ENCODE measurements around the gene USP34. TPM values are rescaled to one million over a fixed set of nuclear protein-coding genes. Genes with fewer than 3 reads are reported as not detected.
"Not testable (repeated sequence)": the region's sequence is repeated elsewhere in the genome, so short reads cannot be mapped to it uniquely, and the experiment has no call there.

The USP34 gene
- total RNA-seq, 4 donors from 2014 or later, result 49.5 to 129 (median 84.9) TPM

GRCh38 chr2:61158356-61158955 lies 312.4 kb downstream of the USP34 start:
- H3K9me3 ChIP-seq, result no peaks in the 10 kb centered on the region
- no peak overlapping the region for H3K27ac ChIP-seq
- no peaks in the 10 kb centered on the region for H3K4me1 ChIP-seq
- peaks cover 0 to 48% (median 0%) of the 10 kb centered on the region in 3 donors for H3K36me3 ChIP-seq
- intact Hi-C loops (cut with DNase I), result no loop called here
- no peaks in the 10 kb centered on the region for H3K27me3 ChIP-seq
- no peak for DNase-seq
- H3K4me3 ChIP-seq, result no peak overlapping the region
- WGBS, 2 donors, result 76 to 79% methylated on average over 3 of the region's 3 CpGs
- TF ChIP-seq POLR2A (IDR thresholded peaks at IDR 0.05) (no peak), CTCF (IDR thresholded peaks at IDR 0.05) (no peak)

- 81 to 97% methylated on average over 3 to 4 of the region's 5 CpGs for WGBS, 2 donors
- intact Hi-C loops (cut with DNase I), result no loop called here
Measured at GRCh38 chr2:61157371-61158003, 313.4 kb downstream of the USP34 start.

GRCh38 chr2:61151436-61151835 lies 319.5 kb downstream of the USP34 start:
- H3K27me3 ChIP-seq, result no peaks in the 10 kb centered on the region
- 100% methylated on average over 1 of the region's 1 CpG for WGBS, 2 donors
- no peak for TF ChIP-seq CTCF (IDR thresholded peaks at IDR 0.05)
- TF ChIP-seq POLR2A (IDR thresholded peaks at IDR 0.05), result no peak

More at GRCh38 chr2:61157371-61158003, 313.4 kb downstream of the USP34 start:
- no peaks in the 10 kb centered on the region for H3K9me3 ChIP-seq
- H3K4me3 ChIP-seq, result no peak overlapping the region
- no peaks in the 10 kb centered on the region for H3K4me1 ChIP-seq
- no peaks in the 10 kb centered on the region for H3K27me3 ChIP-seq
- no peak for DNase-seq
- peaks cover 0 to 38% (median 0%) of the 10 kb centered on the region in 3 donors for H3K36me3 ChIP-seq
- TF ChIP-seq CTCF (IDR thresholded peaks at IDR 0.05), result no peak
- TF ChIP-seq POLR2A (IDR thresholded peaks at IDR 0.05), result no peak
- no peak overlapping the region for H3K27ac ChIP-seq

GRCh38 chr2:61149074-61149473 lies 321.8 kb downstream of the USP34 start:
- 83 to 89% methylated on average over 6 of the region's 6 CpGs for WGBS, 2 donors
- Histone ChIP-seq H3K27me3 (no peaks in the 10 kb centered on the region), H3K9me3 (no peaks in the 10 kb centered on the region), H3K4me1 (peaks cover 6 to 21% (median 6%) of the 10 kb centered on the region in 3 donors), H3K27ac (no peak overlapping the region), H3K4me3 (no peak overlapping the region), H3K36me3 (peaks cover 0 to 44% (median 0%) of the 10 kb centered on the region in 3 donors)
- intact Hi-C loops (cut with DNase I), result no loop called here
- no peak for TF ChIP-seq POLR2A (IDR thresholded peaks at IDR 0.05)
- no peak for TF ChIP-seq CTCF (IDR thresholded peaks at IDR 0.05)
- no peak for DNase-seq

More at GRCh38 chr2:61151436-61151835, 319.5 kb downstream of the USP34 start:
- Histone ChIP-seq H3K9me3 (no peaks in the 10 kb centered on the region), H3K27ac (no peak overlapping the region), H3K4me3 (no peak overlapping the region), H3K4me1 (peaks cover 0 to under 1% (median 0%) of the 10 kb centered on the region in 3 donors), H3K36me3 (peaks cover 0 to 44% (median 0%) of the 10 kb centered on the region in 3 donors)
- intact Hi-C loops (cut with DNase I), result no loop called here
- DNase-seq, result no peak

- peaks cover 6 to 22% (median 7%) of the 10 kb centered on the region in 3 donors for H3K4me1 ChIP-seq
- intact Hi-C loops (cut with DNase I); H3K9me3 ChIP-seq; DNase-seq; H3K27ac ChIP-seq; H3K27me3 ChIP-seq; H3K4me3 ChIP-seq: not testable (repeated sequence)
- H3K36me3 ChIP-seq, result peaks cover 0 to 44% (median 0%) of the 10 kb centered on the region in 3 donors
- WGBS, 2 donors, result 94 to 98% methylated on average over 5 of the region's 5 CpGs
Measured at GRCh38 chr2:61148091-61148490, 322.8 kb downstream of the USP34 start.

Data from esophagus squamous epithelium (tissue), 5 donors.